A673 (cell line): ENCODE data around the gene FAM120AOS. TPM values are rescaled to one million over a fixed set of nuclear protein-coding genes. Genes with fewer than 3 reads are reported as not detected.

ENCODE experiments used
- BruUV-seq: library from RNA; stranded (reverse); fragments of 400-500 nt; replicated peaks from 2 replicates; lab custom pipeline; 2021; lab: Mats Ljungman, UMichigan
- CTCF ChIA-PET: fragments of 300-600 bp; sonication (Branson Sonifier 250); formaldehyde crosslinking; loops from one replicate; lab custom pipeline; 2022; ENCODE audit warnings: antibody characterized with exemption; lab: Charles Lee
- POLR2A ChIA-PET: fragments of 300-600 bp; sonication (Branson Sonifier 250); formaldehyde crosslinking; loops from one replicate; lab custom pipeline; 2022; ENCODE audit warnings: antibody characterized with exemption; ENCODE audit not compliant: low non-redundant PET; lab: Charles Lee
- DNase-seq: peaks from one replicate; pipeline ENCODE4 v3.0.0-alpha.2; 2015; ENCODE audit warnings: low spot score
- H3K27ac ChIP-seq: fragments of 200-600 bp; sonication (generic); 2 replicates; pipeline ENCODE4 v1.5.1; 2016; ENCODE audit warnings: mixed run types, low read depth, mild to moderate bottlenecking, mixed read lengths, antibody characterized with exemption, low read length; ENCODE audit not compliant: poor library complexity, severe bottlenecking
- H3K27me3 ChIP-seq: fragments of 200-600 bp; sonication (generic); replicated peaks from 2 replicates; pipeline ENCODE4 v1.6.1; 2017; ENCODE audit warnings: mixed run types, low read depth, mild to moderate bottlenecking, mixed read lengths, antibody characterized with exemption, low read length; ENCODE audit not compliant: insufficient read depth, poor library complexity
- H3K36me3 ChIP-seq: fragments of 200-600 bp; sonication (generic); 2 replicates; pipeline ENCODE4 v1.6.1; 2016; ENCODE audit warnings: mixed run types, mild to moderate bottlenecking, mixed read lengths, antibody characterized with exemption, low read length; ENCODE audit not compliant: insufficient read depth, poor library complexity, severe bottlenecking
- H3K4me1 ChIP-seq: fragments of 200-600 bp; sonication (generic); 2 replicates; pipeline ENCODE4 v1.6.1; 2017; ENCODE audit warnings: mixed run types, mild to moderate bottlenecking, mixed read lengths, antibody characterized with exemption, low read length; ENCODE audit not compliant: insufficient read depth, poor library complexity, severe bottlenecking
- H3K4me3 ChIP-seq: fragments of 200-600 bp; sonication (generic); 2 replicates; pipeline ENCODE4 v1.5.1; 2016; ENCODE audit warnings: low read depth, mixed run types, mild to moderate bottlenecking, mixed read lengths, low read length; ENCODE audit not compliant: poor library complexity, severe bottlenecking
- H3K9me3 ChIP-seq: fragments of 200-600 bp; sonication (generic); 2 replicates; pipeline ENCODE4 v1.6.1; 2016; ENCODE audit warnings: mixed run types, low read depth, mild to moderate bottlenecking, mixed read lengths, antibody characterized with exemption, low read length; ENCODE audit not compliant: poor library complexity, severe bottlenecking
- CTCF ChIP-seq: fragments of 300-800, 200-600 bp; sonication (generic); conservative IDR thresholded peaks from 2 replicates; pipeline ENCODE4 v1.5.1; 2017; ENCODE audit warnings: low read depth, mild to moderate bottlenecking, antibody characterized with exemption, low read length, moderate library complexity, mixed read lengths
- EZH2 ChIP-seq: fragments of 200-600 bp; sonication (generic); IDR thresholded peaks from 2 replicates; pipeline ENCODE4 v1.6.1; 2017; ENCODE audit warnings: borderline replicate concordance, low read depth, mild to moderate bottlenecking, mixed read lengths, antibody characterized with exemption, low read length; ENCODE audit not compliant: poor library complexity, severe bottlenecking
- intact Hi-C: fragments of 100-400 bp; cut with micrococcal nuclease; formaldehyde crosslinking; loops from one replicate; pipeline ENCODE4 v1.10.0; 2022; ENCODE audit not compliant: unreplicated experiment
- total RNA-seq: library from RNA; stranded (reverse); gene quantifications from 2 replicates; pipeline ENCODE4 v1.2.3, GENCODE V29; 2021

FAM120AOS gene
- total RNA-seq, 1 experiment from 2014 or later = 34.5 TPM

DNA sequence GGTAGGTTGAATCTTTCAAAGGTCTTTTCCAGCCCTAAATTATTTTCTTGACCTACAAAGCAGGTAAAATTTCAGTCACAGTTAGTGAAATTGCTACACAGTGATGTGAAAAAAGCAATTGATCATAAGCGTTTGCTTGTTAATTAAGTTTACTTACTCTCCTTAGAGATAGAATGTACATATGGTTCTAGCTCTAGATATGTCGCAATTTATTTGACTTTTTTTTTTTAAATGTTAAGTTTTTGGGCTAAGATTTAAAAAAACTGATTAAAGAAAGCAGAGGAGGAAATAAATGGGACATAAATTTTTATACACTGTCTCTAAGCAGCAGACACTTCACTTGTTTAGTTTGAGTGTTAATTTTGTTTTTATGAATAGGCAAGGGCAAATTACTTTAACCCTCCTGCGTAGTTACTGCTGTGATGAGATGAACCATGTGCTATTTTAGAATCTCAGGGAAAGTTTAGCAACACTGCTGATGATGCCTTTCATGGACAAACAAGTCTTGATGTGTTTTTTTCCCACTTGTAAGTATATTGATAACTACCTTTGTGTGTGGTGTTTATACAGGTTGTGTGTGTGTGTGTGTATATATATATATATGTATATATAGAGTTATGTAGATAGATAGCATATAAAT, 38.3 kb upstream of the FAM120AOS start:
- Histone ChIP-seq H3K27me3 (no peaks in the 10 kb centered on the region), H3K4me3 (no peak overlapping the region), H3K36me3 (no peaks in the 10 kb centered on the region), H3K4me1 (no peaks in the 10 kb centered on the region), H3K27ac (no peak overlapping the region), H3K9me3 (no peaks in the 10 kb centered on the region)
- POLR2A ChIA-PET = no interaction called here
- intact Hi-C loops = no loop called here
- TF ChIP-seq CTCF (no peak), EZH2 (no peak)
- DNase-seq = no peak
- no TSS peak for BruUV-seq
- CTCF ChIA-PET = no interaction called here

GRCh38 chr9:93488244-93488643, 34.9 kb upstream of the FAM120AOS start:
- CTCF ChIA-PET = no interaction called here
- peaks cover 4% of the 10 kb centered on the region for H3K4me1 ChIP-seq
- POLR2A ChIA-PET = no interaction called here
- H3K9me3 ChIP-seq = no peaks in the 10 kb centered on the region
- intact Hi-C loops = no loop called here
- H3K36me3 ChIP-seq = peaks cover 23% of the 10 kb centered on the region
- TF ChIP-seq EZH2 = no peak
- no peaks in the 10 kb centered on the region for H3K27me3 ChIP-seq
- DNase-seq = no peak
- no peak overlapping the region for H3K4me3 ChIP-seq
- no TSS peak for BruUV-seq
- H3K27ac ChIP-seq = no peak overlapping the region

DNA sequence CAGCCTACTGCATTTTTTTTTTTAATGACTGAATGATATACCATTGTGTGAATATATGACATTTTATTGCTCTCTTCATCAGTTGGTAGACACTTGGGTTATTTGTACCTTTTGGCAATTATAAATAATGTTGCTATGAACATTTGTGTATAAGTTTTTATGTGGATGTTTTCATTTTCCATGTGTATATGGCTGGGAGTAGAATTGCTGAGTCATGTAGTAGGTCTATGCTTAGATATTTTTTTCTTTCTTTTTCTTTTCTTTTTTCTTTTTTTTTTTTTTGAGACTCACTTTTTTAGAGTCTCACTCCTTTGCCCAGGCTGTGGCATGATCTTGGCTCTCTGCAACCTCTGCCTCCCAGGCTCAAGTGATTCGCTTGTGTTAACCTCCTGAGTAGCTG, 32.9 kb upstream of the FAM120AOS start:
- intact Hi-C loops = no loop called here
- Histone ChIP-seq H3K4me1 (peaks cover 4% of the 10 kb centered on the region), H3K27me3 (no peaks in the 10 kb centered on the region), H3K36me3 (peaks cover 23% of the 10 kb centered on the region), H3K4me3 (no peak overlapping the region), H3K9me3 (no peaks in the 10 kb centered on the region), H3K27ac (peak overlapping the region; percentile 37)
- DNase-seq = no peak
- BruUV-seq = no TSS peak
- TF ChIP-seq CTCF = no peak
- POLR2A ChIA-PET = no interaction called here
- CTCF ChIA-PET = no interaction called here

DNA sequence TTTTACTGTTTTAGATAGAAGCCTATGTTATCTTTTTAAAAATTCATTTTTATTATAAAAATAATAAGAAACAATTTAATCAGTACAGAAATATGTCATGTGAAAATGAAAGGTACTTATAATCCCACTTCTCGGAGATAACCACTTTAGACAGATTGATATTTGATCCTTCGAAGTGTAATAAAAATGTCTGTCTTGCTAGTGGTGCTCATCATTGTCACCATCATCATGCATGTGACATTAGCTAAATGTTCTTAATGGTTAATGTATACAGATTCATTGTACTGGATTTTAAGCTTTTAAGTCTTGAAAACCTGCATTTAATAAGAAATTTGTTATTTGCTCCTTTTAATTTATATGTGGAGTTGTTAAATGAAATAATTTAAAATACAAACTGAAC, 30.1 kb upstream of the FAM120AOS start:
- Histone ChIP-seq H3K27me3 (no peaks in the 10 kb centered on the region), H3K4me1 (peaks cover 4% of the 10 kb centered on the region), H3K36me3 (peaks cover 23% of the 10 kb centered on the region), H3K27ac (no peak overlapping the region), H3K4me3 (no peak overlapping the region), H3K9me3 (no peaks in the 10 kb centered on the region)
- TF ChIP-seq EZH2 (no peak), CTCF (no peak)
- POLR2A ChIA-PET = no interaction called here
- intact Hi-C loops = no loop called here
- CTCF ChIA-PET = no interaction called here
- DNase-seq = no peak
- BruUV-seq = no TSS peak
